ENCODE measurements around the gene PEAK3.

The PEAK3 gene

GRCh38 chr19:2225415-2226050 lies 56.4 kb downstream of the PEAK3 start:
- DNase-seq (ENCODE audit: low read depth in 2 of 2): no peak

DNA sequence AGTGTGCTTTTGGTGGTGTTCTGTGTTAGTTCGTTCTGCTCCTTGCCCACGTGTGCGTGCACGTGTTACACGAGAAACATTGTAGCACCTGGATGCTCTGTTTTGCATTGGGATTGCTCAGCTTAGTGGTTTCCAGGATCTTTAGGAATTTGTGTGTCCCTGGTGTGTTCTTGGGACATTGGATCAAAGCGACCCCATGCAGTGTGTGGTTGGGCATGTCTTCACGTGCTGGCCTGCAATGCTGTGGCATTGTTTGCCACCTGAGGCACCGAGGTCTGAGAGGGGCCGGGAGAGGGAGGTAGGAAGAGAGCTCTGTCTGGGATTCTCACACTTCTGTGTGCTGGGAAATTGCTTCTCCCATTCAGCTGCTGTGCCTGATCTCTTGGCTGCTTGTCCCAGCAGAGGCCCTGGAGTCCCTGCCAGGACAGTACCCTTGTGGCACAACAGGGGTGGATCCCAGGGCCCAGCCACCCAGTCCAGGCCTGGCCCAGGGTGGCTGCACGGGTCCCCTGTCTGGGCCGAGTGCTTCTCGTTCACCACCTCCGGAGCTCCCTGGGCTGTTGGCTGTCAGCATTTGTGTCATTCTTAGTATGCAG lies 57.1 kb downstream of the PEAK3 start:
- DNase-seq (ENCODE audit: low read depth in 2 of 2): no peak

Measured in fibroblast of skin of left quadriceps (primary cell).